Measurements from ENCODE around the gene CACNA2D3.

CACNA2D3 gene

GRCh38 chr3:54631516-54632325, 509.4 kb downstream of the CACNA2D3 start:
- Histone ChIP-seq H2AFZ (ENCODE audit: low read length) (no peak overlapping the region), H3K27me3 (ENCODE audit: control insufficient read depth in 3 of 3, insufficient read depth in 3 of 3, low read depth in 1 of 3, low read length in 3 of 3) (peaks cover 0 to 5% (median 0%) of the 10 kb centered on the region in 3 experiments), H3K23ac (ENCODE audit: low read depth, low read length, poor library complexity) (no peak overlapping the region), H3K4me2 (ENCODE audit: insufficient read depth, low read length, poor library complexity, severe bottlenecking) (no peak overlapping the region), H2BK120ac (ENCODE audit: low read depth, low read length) (no peak overlapping the region), H4K91ac (ENCODE audit: low read depth, low read length, poor library complexity) (no peak overlapping the region), H2BK5ac (ENCODE audit: low read length) (no peak overlapping the region), H3K4me3 (ENCODE audit: low read length in 2 of 2) (no peak overlapping the region), H3K36me3 (replicated peaks in 1 of 2; ENCODE audit: control insufficient read depth in 2 of 2, insufficient read depth in 2 of 2, low read length in 2 of 2) (no peaks in the 10 kb centered on the region), H3K18ac (ENCODE audit: low read length) (no peak overlapping the region), H4K8ac (ENCODE audit: low read depth, low read length) (no peak overlapping the region), H3K4ac (ENCODE audit: low read length) (no peak overlapping the region), H3K9ac (ENCODE audit: low read depth, low read length, poor library complexity) (no peak overlapping the region), H3K9me3 (replicated peaks in 1 of 2; ENCODE audit: control insufficient read depth in 2 of 2, insufficient read depth in 1 of 2, low read depth in 1 of 2, low read length in 2 of 2) (no peaks in the 10 kb centered on the region), H3K27ac (replicated peaks; ENCODE audit: low read length) (no peak overlapping the region), H3K14ac (ENCODE audit: low read length) (no peak overlapping the region), H2BK12ac (ENCODE audit: low read length) (no peak overlapping the region), H2AK5ac (ENCODE audit: low read depth, low read length) (no peak overlapping the region), H3K4me1 (ENCODE audit: control insufficient read depth in 2 of 2, insufficient read depth in 1 of 2, low read depth in 1 of 2, low read length in 2 of 2) (no peaks in the 10 kb centered on the region), H2BK15ac (ENCODE audit: low read length) (no peak overlapping the region), H3K79me1 (ENCODE audit: low read depth, low read length) (no peaks in the 10 kb centered on the region)
- no CpG with 5 or more reads among the region's 6 CpGs for WGBS, 2 donors (ENCODE audit: extremely low coverage in 2 of 2, insufficient read length in 2 of 2, insufficient replicate concordance in 1 of 2)
- DNase-seq (ENCODE audit: low spot score) = no peak

- no peak overlapping the region for H3K18ac ChIP-seq (ENCODE audit: low read length)
- H2BK5ac ChIP-seq (ENCODE audit: low read length) = no peak overlapping the region
- no peaks in the 10 kb centered on the region for H3K36me3 ChIP-seq (replicated peaks in 1 of 2; ENCODE audit: control insufficient read depth in 2 of 2, insufficient read depth in 2 of 2, low read length in 2 of 2)
- no peak overlapping the region for H2AFZ ChIP-seq (ENCODE audit: low read length)
- H3K4me1 ChIP-seq (ENCODE audit: control insufficient read depth in 2 of 2, insufficient read depth in 1 of 2, low read depth in 1 of 2, low read length in 2 of 2) = no peaks in the 10 kb centered on the region
- no peak overlapping the region for H3K4me3 ChIP-seq (ENCODE audit: low read length in 2 of 2)
- no peak overlapping the region for H3K4ac ChIP-seq (ENCODE audit: low read length)
- H3K27me3 ChIP-seq (ENCODE audit: control insufficient read depth in 3 of 3, insufficient read depth in 3 of 3, low read depth in 1 of 3, low read length in 3 of 3) = peaks cover 0 to 5% (median 0%) of the 10 kb centered on the region in 3 experiments
- no peak overlapping the region for H4K91ac ChIP-seq (ENCODE audit: low read depth, low read length, poor library complexity)
- no peak overlapping the region for H2BK120ac ChIP-seq (ENCODE audit: low read depth, low read length)
- no peak overlapping the region for H3K14ac ChIP-seq (ENCODE audit: low read length)
- H3K27ac ChIP-seq (replicated peaks; ENCODE audit: low read length) = no peak overlapping the region
- no peak overlapping the region for H4K8ac ChIP-seq (ENCODE audit: low read depth, low read length)
- no CpG with 5 or more reads among the region's 1 CpG for WGBS, 2 donors (ENCODE audit: extremely low coverage in 2 of 2, insufficient read length in 2 of 2, insufficient replicate concordance in 1 of 2)
- no peak overlapping the region for H2BK15ac ChIP-seq (ENCODE audit: low read length)
- no peak for DNase-seq (ENCODE audit: low spot score)
- H2AK5ac ChIP-seq (ENCODE audit: low read depth, low read length) = no peak overlapping the region
- H3K9ac ChIP-seq (ENCODE audit: low read depth, low read length, poor library complexity) = no peak overlapping the region
- H3K23ac ChIP-seq (ENCODE audit: low read depth, low read length, poor library complexity) = no peak overlapping the region
- H3K4me2 ChIP-seq (ENCODE audit: insufficient read depth, low read length, poor library complexity, severe bottlenecking) = no peak overlapping the region
- no peaks in the 10 kb centered on the region for H3K79me1 ChIP-seq (ENCODE audit: low read depth, low read length)
- no peaks in the 10 kb centered on the region for H3K9me3 ChIP-seq (replicated peaks in 1 of 2; ENCODE audit: control insufficient read depth in 2 of 2, insufficient read depth in 1 of 2, low read depth in 1 of 2, low read length in 2 of 2)
- no peak overlapping the region for H2BK12ac ChIP-seq (ENCODE audit: low read length)
Measured at GRCh38 chr3:54632326-54632665, 509.9 kb downstream of the CACNA2D3 start.

GRCh38 chr3:54632834-54633233, 510.5 kb downstream of the CACNA2D3 start:
- Histone ChIP-seq H2BK120ac (ENCODE audit: low read depth, low read length) (no peak overlapping the region), H3K9me3 (replicated peaks in 1 of 2; ENCODE audit: control insufficient read depth in 2 of 2, insufficient read depth in 1 of 2, low read depth in 1 of 2, low read length in 2 of 2) (no peaks in the 10 kb centered on the region), H3K9ac (ENCODE audit: low read depth, low read length, poor library complexity) (no peak overlapping the region), H4K91ac (ENCODE audit: low read depth, low read length, poor library complexity) (no peak overlapping the region), H2BK5ac (ENCODE audit: low read length) (no peak overlapping the region), H2AK5ac (ENCODE audit: low read depth, low read length) (no peak overlapping the region), H3K23ac (ENCODE audit: low read depth, low read length, poor library complexity) (no peak overlapping the region), H2AFZ (ENCODE audit: low read length) (no peak overlapping the region), H3K4me3 (ENCODE audit: low read length in 2 of 2) (no peak overlapping the region), H3K4ac (ENCODE audit: low read length) (no peak overlapping the region), H3K18ac (ENCODE audit: low read length) (no peak overlapping the region), H3K36me3 (replicated peaks in 1 of 2; ENCODE audit: control insufficient read depth in 2 of 2, insufficient read depth in 2 of 2, low read length in 2 of 2) (no peaks in the 10 kb centered on the region), H3K4me1 (ENCODE audit: control insufficient read depth in 2 of 2, insufficient read depth in 1 of 2, low read depth in 1 of 2, low read length in 2 of 2) (no peaks in the 10 kb centered on the region), H3K27ac (replicated peaks; ENCODE audit: low read length) (no peak overlapping the region), H2BK12ac (ENCODE audit: low read length) (no peak overlapping the region), H3K79me1 (ENCODE audit: low read depth, low read length) (no peaks in the 10 kb centered on the region), H3K4me2 (ENCODE audit: insufficient read depth, low read length, poor library complexity, severe bottlenecking) (no peak overlapping the region), H3K14ac (ENCODE audit: low read length) (no peak overlapping the region), H4K8ac (ENCODE audit: low read depth, low read length) (no peak overlapping the region), H3K27me3 (ENCODE audit: control insufficient read depth in 3 of 3, insufficient read depth in 3 of 3, low read depth in 1 of 3, low read length in 3 of 3) (peaks cover 0 to 5% (median 0%) of the 10 kb centered on the region in 3 experiments), H2BK15ac (ENCODE audit: low read length) (no peak overlapping the region)
- DNase-seq (ENCODE audit: low spot score) = no peak
- WGBS, 2 donors (ENCODE audit: extremely low coverage in 2 of 2, insufficient read length in 2 of 2, insufficient replicate concordance in 1 of 2) = no CpG with 5 or more reads among the region's 6 CpGs

- DNase-seq (ENCODE audit: low spot score) = no peak
- Histone ChIP-seq H2AK5ac (ENCODE audit: low read depth, low read length) (no peak overlapping the region), H3K4me2 (ENCODE audit: insufficient read depth, low read length, poor library complexity, severe bottlenecking) (no peak overlapping the region), H3K18ac (ENCODE audit: low read length) (no peak overlapping the region), H3K4me3 (ENCODE audit: low read length in 2 of 2) (no peak overlapping the region), H4K91ac (ENCODE audit: low read depth, low read length, poor library complexity) (no peak overlapping the region), H3K4me1 (ENCODE audit: control insufficient read depth in 2 of 2, insufficient read depth in 1 of 2, low read depth in 1 of 2, low read length in 2 of 2) (no peaks in the 10 kb centered on the region), H3K79me1 (ENCODE audit: low read depth, low read length) (no peaks in the 10 kb centered on the region), H2AFZ (ENCODE audit: low read length) (no peak overlapping the region), H3K4ac (ENCODE audit: low read length) (no peak overlapping the region), H4K8ac (ENCODE audit: low read depth, low read length) (no peak overlapping the region), H3K36me3 (replicated peaks in 1 of 2; ENCODE audit: control insufficient read depth in 2 of 2, insufficient read depth in 2 of 2, low read length in 2 of 2) (no peaks in the 10 kb centered on the region), H3K23ac (ENCODE audit: low read depth, low read length, poor library complexity) (no peak overlapping the region), H3K9me3 (replicated peaks in 1 of 2; ENCODE audit: control insufficient read depth in 2 of 2, insufficient read depth in 1 of 2, low read depth in 1 of 2, low read length in 2 of 2) (no peaks in the 10 kb centered on the region), H2BK15ac (ENCODE audit: low read length) (no peak overlapping the region), H2BK12ac (ENCODE audit: low read length) (no peak overlapping the region), H3K14ac (ENCODE audit: low read length) (no peak overlapping the region), H3K9ac (ENCODE audit: low read depth, low read length, poor library complexity) (no peak overlapping the region), H2BK120ac (ENCODE audit: low read depth, low read length) (no peak overlapping the region), H3K27ac (replicated peaks; ENCODE audit: low read length) (no peak overlapping the region), H3K27me3 (ENCODE audit: control insufficient read depth in 3 of 3, insufficient read depth in 3 of 3, low read depth in 1 of 3, low read length in 3 of 3) (peaks cover 0 to 5% (median 0%) of the 10 kb centered on the region in 3 experiments), H2BK5ac (ENCODE audit: low read length) (no peak overlapping the region)
- no CpG with 5 or more reads among the region's 10 CpGs for WGBS, 2 donors (ENCODE audit: extremely low coverage in 2 of 2, insufficient read length in 2 of 2, insufficient replicate concordance in 1 of 2)
Measured at GRCh38 chr3:54633444-54634121, 511.2 kb downstream of the CACNA2D3 start.

All from neuronal stem cell (in vitro differentiated cells).